Activated T-cell treated with anti-CD3 and anti-CD28 coated beads, Interleukin-2, amount 50 U/mL, for 24 hours (primary cell): ENCODE measurements around the gene GRIK1.

Experiments used
- DNase-seq: peaks from one replicate; pipeline ENCODE4 v3.0.0-alpha.2; 2020
- H3K27ac Mint-ChIP-seq: 2 replicates; pipeline ENCODE4 v1.8.0; 2020; ENCODE audit warnings: mild to moderate bottlenecking, mixed read lengths
- H3K27me3 Mint-ChIP-seq: 2 replicates; pipeline ENCODE4 v1.8.0; 2020; ENCODE audit warnings: mixed read lengths
- H3K36me3 Mint-ChIP-seq: 2 replicates; pipeline ENCODE4 v1.8.0; 2020; ENCODE audit warnings: low read depth, mixed read lengths
- H3K4me1 Mint-ChIP-seq: 2 replicates; pipeline ENCODE4 v1.8.0; 2020; ENCODE audit warnings: low read depth, mixed read lengths
- H3K4me3 Mint-ChIP-seq: 2 replicates; pipeline ENCODE4 v1.8.0; 2020; ENCODE audit warnings: mild to moderate bottlenecking, moderate library complexity, mixed read lengths
- H3K9me3 Mint-ChIP-seq: 2 replicates; pipeline ENCODE4 v1.8.0; 2020; ENCODE audit warnings: mixed read lengths

Gene GRIK1

GRCh38 chr21:29800056-29800455 is 139.7 kb downstream of the GRIK1 start:
- H3K4me1 Mint-ChIP-seq, result no peaks in the 10 kb centered on the region
- no peak overlapping the region for H3K27ac Mint-ChIP-seq
- no peak overlapping the region for H3K4me3 Mint-ChIP-seq

GRCh38 chr21:29798840-29799239 is 141.0 kb downstream of the GRIK1 start:
- Mint-ChIP-seq H3K36me3 (no peaks in the 10 kb centered on the region), H3K27me3 (peaks cover 10% of the 10 kb centered on the region), H3K4me1 (no peaks in the 10 kb centered on the region), H3K9me3 (no peaks in the 10 kb centered on the region), H3K27ac (no peak overlapping the region), H3K4me3 (no peak overlapping the region)
- DNase-seq, result no peak

More at GRCh38 chr21:29800056-29800455, 139.7 kb downstream of the GRIK1 start:
- Mint-ChIP-seq H3K27me3 (peaks cover 10% of the 10 kb centered on the region), H3K36me3 (no peaks in the 10 kb centered on the region), H3K9me3 (no peaks in the 10 kb centered on the region)
- DNase-seq, result no peak

- no peak for DNase-seq
- no peak overlapping the region for H3K27ac Mint-ChIP-seq
- peaks cover 10% of the 10 kb centered on the region for H3K27me3 Mint-ChIP-seq
- no peaks in the 10 kb centered on the region for H3K4me1 Mint-ChIP-seq
- H3K9me3 Mint-ChIP-seq, result no peaks in the 10 kb centered on the region
- no peak overlapping the region for H3K4me3 Mint-ChIP-seq
- no peaks in the 10 kb centered on the region for H3K36me3 Mint-ChIP-seq
Observed at GRCh38 chr21:29797155-29797554, 142.6 kb downstream of the GRIK1 start.

GRCh38 chr21:29793712-29794111 is 146.1 kb downstream of the GRIK1 start:
- Mint-ChIP-seq H3K27me3 (peaks cover 2% of the 10 kb centered on the region), H3K9me3 (no peaks in the 10 kb centered on the region), H3K27ac (no peak overlapping the region), H3K4me1 (no peaks in the 10 kb centered on the region), H3K4me3 (no peak overlapping the region), H3K36me3 (no peaks in the 10 kb centered on the region)
- no peak for DNase-seq

- Mint-ChIP-seq H3K4me1 (no peaks in the 10 kb centered on the region), H3K4me3 (no peak overlapping the region), H3K27me3 (peaks cover 3% of the 10 kb centered on the region), H3K27ac (no peak overlapping the region), H3K9me3 (no peaks in the 10 kb centered on the region), H3K36me3 (no peaks in the 10 kb centered on the region)
- DNase-seq, result no peak
Observed at GRCh38 chr21:29789393-29789792, 150.4 kb downstream of the GRIK1 start.

- no peaks in the 10 kb centered on the region for H3K9me3 Mint-ChIP-seq
- H3K27me3 Mint-ChIP-seq, result peaks cover 3% of the 10 kb centered on the region
- H3K4me3 Mint-ChIP-seq, result no peak overlapping the region
- H3K36me3 Mint-ChIP-seq, result no peaks in the 10 kb centered on the region
- no peak overlapping the region for H3K27ac Mint-ChIP-seq
- no peaks in the 10 kb centered on the region for H3K4me1 Mint-ChIP-seq
- DNase-seq, result no peak
Observed at GRCh38 chr21:29788752-29789151, 151.0 kb downstream of the GRIK1 start.

GRCh38 chr21:29787361-29787909 is 152.4 kb downstream of the GRIK1 start:
- no peak overlapping the region for H3K27ac Mint-ChIP-seq
- H3K9me3 Mint-ChIP-seq, result no peaks in the 10 kb centered on the region
- H3K27me3 Mint-ChIP-seq, result peaks cover 3% of the 10 kb centered on the region
- no peaks in the 10 kb centered on the region for H3K4me1 Mint-ChIP-seq
- no peak overlapping the region for H3K4me3 Mint-ChIP-seq
- DNase-seq, result no peak
- H3K36me3 Mint-ChIP-seq, result no peaks in the 10 kb centered on the region

GRCh38 chr21:29786496-29787360 is 153.1 kb downstream of the GRIK1 start:
- Mint-ChIP-seq H3K27ac (no peak overlapping the region), H3K9me3 (no peaks in the 10 kb centered on the region), H3K27me3 (peaks cover 3% of the 10 kb centered on the region), H3K4me1 (no peaks in the 10 kb centered on the region), H3K36me3 (no peaks in the 10 kb centered on the region), H3K4me3 (no peak overlapping the region)
- no peak for DNase-seq

- no peak overlapping the region for H3K27ac Mint-ChIP-seq
- H3K4me1 Mint-ChIP-seq, result no peaks in the 10 kb centered on the region
- H3K27me3 Mint-ChIP-seq, result no peaks in the 10 kb centered on the region
- no peak overlapping the region for H3K4me3 Mint-ChIP-seq
- H3K36me3 Mint-ChIP-seq, result no peaks in the 10 kb centered on the region
- no peaks in the 10 kb centered on the region for H3K9me3 Mint-ChIP-seq
- DNase-seq, result no peak
Observed at GRCh38 chr21:29777160-29777559, 162.6 kb downstream of the GRIK1 start.

- Mint-ChIP-seq H3K27me3 (no peaks in the 10 kb centered on the region), H3K36me3 (no peaks in the 10 kb centered on the region), H3K27ac (no peak overlapping the region), H3K4me3 (no peak overlapping the region), H3K9me3 (no peaks in the 10 kb centered on the region), H3K4me1 (no peaks in the 10 kb centered on the region)
- no peak for DNase-seq
Observed at GRCh38 chr21:29775462-29775861, 164.3 kb downstream of the GRIK1 start.

GRCh38 chr21:29771491-29772066 is 168.2 kb downstream of the GRIK1 start:
- Mint-ChIP-seq H3K4me3 (no peak overlapping the region), H3K27me3 (no peaks in the 10 kb centered on the region), H3K27ac (no peak overlapping the region), H3K4me1 (no peaks in the 10 kb centered on the region), H3K9me3 (no peaks in the 10 kb centered on the region), H3K36me3 (no peaks in the 10 kb centered on the region)
- DNase-seq, result no peak

GRCh38 chr21:29763674-29764073 is 176.1 kb downstream of the GRIK1 start:
- H3K27ac Mint-ChIP-seq, result no peak overlapping the region
- H3K27me3 Mint-ChIP-seq, result no peaks in the 10 kb centered on the region
- H3K4me3 Mint-ChIP-seq, result no peak overlapping the region
- no peaks in the 10 kb centered on the region for H3K36me3 Mint-ChIP-seq
- H3K4me1 Mint-ChIP-seq, result no peaks in the 10 kb centered on the region
- DNase-seq, result no peak
- no peaks in the 10 kb centered on the region for H3K9me3 Mint-ChIP-seq

GRCh38 chr21:29762570-29763082 is 177.2 kb downstream of the GRIK1 start:
- Mint-ChIP-seq H3K36me3 (no peaks in the 10 kb centered on the region), H3K4me3 (no peak overlapping the region), H3K9me3 (no peaks in the 10 kb centered on the region), H3K27ac (no peak overlapping the region), H3K27me3 (no peaks in the 10 kb centered on the region), H3K4me1 (no peaks in the 10 kb centered on the region)
- DNase-seq, result no peak

- DNase-seq, result no peak
- Mint-ChIP-seq H3K27ac (no peak overlapping the region), H3K36me3 (no peaks in the 10 kb centered on the region), H3K27me3 (no peaks in the 10 kb centered on the region), H3K9me3 (no peaks in the 10 kb centered on the region), H3K4me1 (no peaks in the 10 kb centered on the region), H3K4me3 (no peak overlapping the region)
Observed at GRCh38 chr21:29753216-29753615, 186.6 kb downstream of the GRIK1 start.
